Measurements from ENCODE around the gene VANGL2.

DNA sequence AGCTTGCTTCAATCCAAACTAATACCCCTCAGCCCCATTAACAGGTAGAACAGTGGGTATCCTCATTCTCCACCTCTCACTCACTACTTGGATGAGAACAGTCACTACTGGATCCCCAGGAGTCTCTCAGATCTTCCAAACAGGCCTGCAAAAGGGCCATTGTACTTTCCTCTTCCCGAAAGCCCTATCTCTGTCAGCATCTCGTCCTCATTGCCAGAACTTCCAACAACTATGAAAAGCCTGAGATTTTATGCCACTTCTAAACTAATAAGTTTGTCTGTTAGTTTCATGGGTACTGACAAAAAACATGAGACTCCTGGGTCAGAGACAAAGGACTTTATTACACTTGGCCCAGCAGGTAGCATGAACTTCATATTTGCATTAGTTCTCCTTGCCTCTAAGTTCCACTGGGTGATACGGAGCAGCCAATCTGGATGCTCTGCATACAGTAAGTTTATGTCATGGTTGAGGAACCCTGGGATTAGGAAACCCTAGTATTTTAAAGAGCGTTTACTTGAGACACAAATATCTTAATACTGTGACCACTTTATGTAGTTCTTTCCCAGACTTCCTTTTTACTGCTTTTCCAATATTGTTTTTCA, 38.1 kb downstream of the VANGL2 start:
- TF ChIP-seq ESRRG (CRISPR knock-in tag; IDR thresholded peaks at IDR 0.05) (no peak), SNAI2 (CRISPR knock-in tag; IDR thresholded peaks at IDR 0.05) (no peak), ZC3H10 (CRISPR knock-in tag; IDR thresholded peaks at IDR 0.05) (no peak), ZNF8 (CRISPR knock-in tag; IDR thresholded peaks at IDR 0.05) (no peak), ZNF565 (CRISPR knock-in tag; conservative IDR thresholded peaks at IDR 0.05; ENCODE audit: low read depth) (no peak), BACH2 (CRISPR knock-in tag; IDR thresholded peaks at IDR 0.05; ENCODE audit: borderline replicate concordance) (no peak), ZNF70 (CRISPR knock-in tag; IDR thresholded peaks at IDR 0.05) (no peak), PATZ1 (CRISPR knock-in tag; IDR thresholded peaks at IDR 0.05; ENCODE audit: borderline replicate concordance) (no peak), ZFP3 (CRISPR knock-in tag; IDR thresholded peaks at IDR 0.05) (no peak), OSR1 (CRISPR knock-in tag; IDR thresholded peaks at IDR 0.05) (no peak)
- TF ChIP-seq, protein P1, sequence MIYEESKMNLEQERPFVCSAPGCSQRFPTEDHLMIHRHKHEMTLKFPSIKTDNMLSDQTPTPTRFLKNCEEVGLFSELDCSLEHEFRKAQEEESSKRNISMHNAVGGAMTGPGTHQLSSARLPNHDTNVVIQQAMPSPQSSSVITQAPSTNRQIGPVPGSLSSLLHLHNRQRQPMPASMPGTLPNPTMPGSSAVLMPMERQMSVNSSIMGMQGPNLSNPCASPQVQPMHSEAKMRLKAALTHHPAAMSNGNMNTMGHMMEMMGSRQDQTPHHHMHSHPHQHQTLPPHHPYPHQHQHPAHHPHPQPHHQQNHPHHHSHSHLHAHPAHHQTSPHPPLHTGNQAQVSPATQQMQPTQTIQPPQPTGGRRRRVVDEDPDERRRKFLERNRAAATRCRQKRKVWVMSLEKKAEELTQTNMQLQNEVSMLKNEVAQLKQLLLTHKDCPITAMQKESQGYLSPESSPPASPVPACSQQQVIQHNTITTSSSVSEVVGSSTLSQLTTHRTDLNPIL (CRISPR knock-in tag; IDR thresholded peaks at IDR 0.05; ENCODE audit: low read depth): no peak

Data from SK-N-SH treated with all-trans-retinoic acid at 6 μM for 48 hours (cell line).